Stomach (tissue), 9 donors: ENCODE results near the gene PSEN2. TPM values are rescaled to one million over a fixed set of nuclear protein-coding genes. Genes with fewer than 3 reads are reported as not detected.

ENCODE experiments used
- DNase-seq, 2 donors: peaks; one replicate each; pipeline versions ENCODE4 v3.0.0 to v3.0.0-alpha.2; 2013 to 2019
- H3K27ac ChIP-seq, 5 donors: fragments of 200-600 bp in 4 of 5; sonication (generic) in 4 of 5; one replicate each; pipeline ENCODE4 v1.5.1; 2013 to 2019; ENCODE audit warnings: mild to moderate bottlenecking in 1 of 5, moderate library complexity in 1 of 5
- H3K27me3 ChIP-seq, 3 donors: fragments of 200-600 bp; sonication (generic); one replicate each; pipeline ENCODE4 v1.5.1; 2017 to 2019; ENCODE audit warnings: mixed run types in 1 of 3
- H3K36me3 ChIP-seq, 4 donors: fragments of 200-600 bp; sonication (generic); 1 replicate in 3 of 4; 2 replicates in 1 of 4; pipeline ENCODE4 v1.5.1; 2016 to 2019
- H3K4me1 ChIP-seq, 4 donors: fragments of 200-600 bp; sonication (generic); one replicate each; pipeline ENCODE4 v1.5.1; 2016 to 2019
- H3K4me3 ChIP-seq, 4 donors: fragments of 200-600 bp; sonication (generic) in 3 of 4; one replicate each; pipeline ENCODE4 v1.5.1; 2016 to 2019; ENCODE audit warnings: mild to moderate bottlenecking in 1 of 4
- H3K9me3 ChIP-seq, 4 donors: fragments of 200-600 bp; sonication (generic); one replicate each; pipeline ENCODE4 v1.5.1; 2016 to 2019
- EP300 ChIP-seq: sonication (generic); formaldehyde crosslinking; IDR thresholded peaks from one replicate; pipeline ENCODE4 v1.6.1; 2017; ENCODE audit warnings: antibody characterized with exemption
- POLR2A ChIP-seq, 4 donors: fragments of 450-650 bp; IDR thresholded peaks; one replicate each; pipeline ENCODE4 v1.6.1; 2016; ENCODE audit warnings: antibody characterized with exemption in 4 of 4, control low read depth in 2 of 4, mild to moderate bottlenecking in 1 of 4, moderate library complexity in 1 of 4
- POLR2AphosphoS5 ChIP-seq, 3 donors: sonication (generic); formaldehyde crosslinking; IDR thresholded peaks; one replicate each; pipeline ENCODE4 v1.6.1; 2016; ENCODE audit warnings: antibody characterized with exemption in 3 of 3
- WGBS, 5 donors: extraction: QIAGEN DNeasy Blood & Tissue Kit in 3 of 5; methylation state at CpG; one replicate each; pipeline versions ENCODE4 v1.1.5 to v1.1.7; 2013 to 2018; 5-methylcytosine and 5-hydroxymethylcytosine counted together
- intact Hi-C: fragments of 100-400 bp; cut with DNase I; formaldehyde crosslinking; loops from one replicate; pipeline ENCODE4 v1.15.1; 2023; ENCODE audit warnings: low total_unique reads
- polyA plus RNA-seq, 3 donors: library from polyadenylated mRNA; stranded (reverse); fragments of 200-250 nt; gene quantifications; one replicate each; pipeline ENCODE4 v1.2.3, GENCODE V29; 2013
- total RNA-seq, 5 donors: library from RNA; depleted of rRNA; stranded (reverse); fragments of >200 nt; gene quantifications; one replicate each; pipeline versions ENCODE4 v1.1.0 to v1.2.3, GENCODE V29; 2014 to 2016
- TF ChIP-seq, protein P1 (sequence below), 7 experiments: fragments of 450-650 bp in 4 of 7; fragments of 200-600 bp in 3 of 7; sonication (generic) in 3 of 7; IDR thresholded peaks; one replicate each; pipeline ENCODE4 v1.5.1; 2016 to 2019; ENCODE audit warnings: antibody characterized with exemption in 7 of 7, control low read depth in 2 of 7, mild to moderate bottlenecking in 1 of 7
- donor health status: healthy with polysubstance abuse.
- donor health status: Bipolar disorder and iron deficiency.
- donor health status: healthy.

The PSEN2 gene
- total and polyA plus RNA-seq, 8 donors = 2.7 to 36.2 (median 14.7) TPM

DNA sequence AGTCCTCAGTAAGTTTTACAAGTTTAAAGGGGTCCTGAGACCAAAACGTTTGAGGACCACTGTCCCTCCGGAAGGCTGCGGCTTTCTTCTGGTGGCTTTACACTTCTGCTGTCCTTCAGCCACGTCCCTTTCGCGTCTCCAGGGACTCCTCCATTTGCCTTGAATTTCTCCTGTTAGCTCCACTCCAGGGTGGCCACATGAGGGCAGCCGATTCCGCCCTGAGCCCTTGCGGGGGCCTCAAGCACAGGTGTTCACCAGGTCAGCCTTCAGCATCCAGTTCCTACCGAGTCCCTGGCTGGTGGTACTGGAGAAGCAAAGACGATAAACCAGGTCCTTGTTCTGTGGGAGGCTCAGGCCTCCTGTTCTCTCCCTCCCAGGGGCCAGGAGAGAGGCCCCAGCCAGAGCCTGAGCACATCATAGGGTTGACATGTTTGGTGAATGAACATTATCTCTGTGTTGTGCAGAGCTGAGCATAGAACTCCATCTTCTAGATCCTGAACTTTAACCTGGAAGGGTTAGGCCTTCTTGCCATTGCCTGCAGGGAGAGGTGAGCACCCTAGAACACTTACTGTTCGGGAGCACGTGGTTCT lies 42.3 kb downstream of the PSEN2 start:
- intact Hi-C loops = no loop called here
- Histone ChIP-seq H3K27me3 (no peaks in the 10 kb centered on the region), H3K4me1 (peaks cover 0 to 4% (median 0%) of the 10 kb centered on the region in 4 donors), H3K4me3 (no peak overlapping the region), H3K27ac (no peak overlapping the region), H3K9me3 (no peaks in the 10 kb centered on the region), H3K36me3 (peaks cover 0 to 30% (median 20%) of the 10 kb centered on the region in 4 donors)
- peak; percentile 82 to 91 for DNase-seq
- 24 to 41% (median 28%) methylated on average over 13 of the region's 13 CpGs for WGBS, 5 donors
- TF ChIP-seq, protein P1, sequence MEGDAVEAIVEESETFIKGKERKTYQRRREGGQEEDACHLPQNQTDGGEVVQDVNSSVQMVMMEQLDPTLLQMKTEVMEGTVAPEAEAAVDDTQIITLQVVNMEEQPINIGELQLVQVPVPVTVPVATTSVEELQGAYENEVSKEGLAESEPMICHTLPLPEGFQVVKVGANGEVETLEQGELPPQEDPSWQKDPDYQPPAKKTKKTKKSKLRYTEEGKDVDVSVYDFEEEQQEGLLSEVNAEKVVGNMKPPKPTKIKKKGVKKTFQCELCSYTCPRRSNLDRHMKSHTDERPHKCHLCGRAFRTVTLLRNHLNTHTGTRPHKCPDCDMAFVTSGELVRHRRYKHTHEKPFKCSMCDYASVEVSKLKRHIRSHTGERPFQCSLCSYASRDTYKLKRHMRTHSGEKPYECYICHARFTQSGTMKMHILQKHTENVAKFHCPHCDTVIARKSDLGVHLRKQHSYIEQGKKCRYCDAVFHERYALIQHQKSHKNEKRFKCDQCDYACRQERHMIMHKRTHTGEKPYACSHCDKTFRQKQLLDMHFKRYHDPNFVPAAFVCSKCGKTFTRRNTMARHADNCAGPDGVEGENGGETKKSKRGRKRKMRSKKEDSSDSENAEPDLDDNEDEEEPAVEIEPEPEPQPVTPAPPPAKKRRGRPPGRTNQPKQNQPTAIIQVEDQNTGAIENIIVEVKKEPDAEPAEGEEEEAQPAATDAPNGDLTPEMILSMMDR (IDR thresholded peaks at IDR 0.05) = peak in 5 of 7 experiments; percentile 49 to 79 (median 64)
- TF ChIP-seq POLR2A (IDR thresholded peaks at IDR 0.05) (no peak), POLR2AphosphoS5 (IDR thresholded peaks at IDR 0.05) (peak in 1 of 3 donors; percentile 73)

DNA sequence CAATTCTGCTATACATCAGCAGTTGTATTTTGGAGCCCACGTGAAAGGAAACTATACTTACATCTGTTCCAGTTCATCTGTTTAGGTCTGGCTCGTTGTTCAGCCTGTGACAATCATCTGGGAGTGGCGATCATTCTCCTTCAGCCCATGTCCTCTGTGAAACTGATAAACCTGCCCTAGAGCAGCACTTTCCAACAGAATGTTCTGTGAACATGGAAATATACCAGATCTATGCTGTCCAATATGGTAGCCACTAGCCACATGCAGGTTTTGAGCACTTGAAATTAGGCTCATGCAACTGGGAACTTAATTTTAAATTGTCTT lies 45.2 kb downstream of the PSEN2 start:
- H3K27me3 ChIP-seq = no peaks in the 10 kb centered on the region
- H3K9me3 ChIP-seq = no peaks in the 10 kb centered on the region
- TF ChIP-seq POLR2A (IDR thresholded peaks at IDR 0.05) (no peak), POLR2AphosphoS5 (IDR thresholded peaks at IDR 0.05) (no peak), EP300 (no peak)
- TF ChIP-seq, protein P1 (IDR thresholded peaks at IDR 0.05) = no peak
- 30 to 88% (median 53%) methylated on average over 3 of the region's 3 CpGs for WGBS, 5 donors
- intact Hi-C loops = no loop called here
- H3K36me3 ChIP-seq = peaks cover 0 to 30% (median 9%) of the 10 kb centered on the region in 4 donors
- peaks cover 0 to 4% (median 0%) of the 10 kb centered on the region in 4 donors for H3K4me1 ChIP-seq
- H3K27ac ChIP-seq = no peak overlapping the region
- no peak for DNase-seq
- no peak overlapping the region for H3K4me3 ChIP-seq

DNA sequence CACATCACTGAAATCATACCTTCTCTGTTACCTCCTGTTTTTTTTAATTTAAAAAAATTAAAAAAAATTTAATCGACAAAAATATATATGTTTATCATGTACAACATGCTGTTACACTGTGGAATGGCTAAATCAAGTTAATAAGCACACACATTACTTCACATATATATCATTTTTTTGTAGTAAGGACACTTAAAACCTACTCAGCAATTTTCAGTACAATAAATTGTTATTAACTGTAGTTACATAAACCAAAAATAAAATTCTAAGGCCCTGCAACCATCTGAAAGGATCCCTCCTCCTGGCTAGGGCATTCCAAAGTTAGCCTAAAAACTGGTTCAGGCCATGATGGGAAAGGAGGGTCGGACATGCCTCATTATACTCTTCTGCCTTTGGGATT lies 46.1 kb downstream of the PSEN2 start:
- Histone ChIP-seq H3K27ac (no peak overlapping the region), H3K9me3 (no peaks in the 10 kb centered on the region), H3K4me3 (no peak overlapping the region), H3K36me3 (peaks cover 0 to 22% (median 7%) of the 10 kb centered on the region in 4 donors), H3K27me3 (no peaks in the 10 kb centered on the region), H3K4me1 (peaks cover 0 to 4% (median 0%) of the 10 kb centered on the region in 4 donors)
- TF ChIP-seq, protein P1 (IDR thresholded peaks at IDR 0.05) = no peak
- TF ChIP-seq POLR2A (IDR thresholded peaks at IDR 0.05) = no peak
- TF ChIP-seq POLR2AphosphoS5 (IDR thresholded peaks at IDR 0.05) = no peak
- TF ChIP-seq EP300 = no peak
- DNase-seq = no peak
- intact Hi-C loops = no loop called here
- 88 to 97% (median 95%) methylated on average over 2 of the region's 2 CpGs for WGBS, 5 donors

DNA sequence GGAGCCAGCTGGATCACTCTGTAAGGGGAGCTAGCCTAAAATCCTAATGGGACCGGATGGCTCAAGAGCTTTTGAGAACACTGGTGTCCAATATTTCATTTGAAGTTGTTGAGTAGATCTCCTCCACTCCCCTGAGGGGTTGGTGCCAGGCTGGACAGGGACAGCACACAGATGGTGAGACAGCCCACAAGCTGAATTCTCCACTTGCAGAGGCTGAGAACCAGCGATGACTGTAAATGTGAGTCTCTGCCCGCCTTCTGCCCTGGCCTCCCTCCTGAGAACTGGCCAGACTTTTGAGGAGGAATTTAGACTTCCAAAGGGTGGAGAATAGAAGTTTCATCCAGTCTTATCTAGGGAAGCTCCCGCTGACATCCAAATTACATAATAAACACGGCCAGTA lies 49.2 kb downstream of the PSEN2 start:
- Histone ChIP-seq H3K9me3 (no peaks in the 10 kb centered on the region), H3K4me3 (no peak overlapping the region), H3K27me3 (no peaks in the 10 kb centered on the region), H3K4me1 (no peaks in the 10 kb centered on the region), H3K36me3 (peaks cover 0 to 14% (median 7%) of the 10 kb centered on the region in 4 donors), H3K27ac (peak overlapping the region in 1 of 5 donors; percentile 64)
- WGBS, 5 donors = 83 to 96% (median 92%) methylated on average over 5 of the region's 5 CpGs
- intact Hi-C loops = no loop called here
- no peak for TF ChIP-seq EP300
- no peak for TF ChIP-seq POLR2AphosphoS5 (IDR thresholded peaks at IDR 0.05)
- TF ChIP-seq POLR2A (IDR thresholded peaks at IDR 0.05) = no peak
- TF ChIP-seq, protein P1 (IDR thresholded peaks at IDR 0.05) = no peak
- no peak for DNase-seq
